Stimulated activated CD8-positive, alpha-beta memory T cell treated with anti-CD3 and anti-CD28 coated beads, Interleukin-12 subunit alpha, Interleukin-12 subunit beta, amount 100 ng/mL, for 24 hours (primary cell): ENCODE results near the gene ESRP2.

Experiments
- DNase-seq: peaks from one replicate; pipeline ENCODE4 v3.0.0-alpha.2; 2020; ENCODE audit errors: extremely low read depth

The ESRP2 gene

DNA sequence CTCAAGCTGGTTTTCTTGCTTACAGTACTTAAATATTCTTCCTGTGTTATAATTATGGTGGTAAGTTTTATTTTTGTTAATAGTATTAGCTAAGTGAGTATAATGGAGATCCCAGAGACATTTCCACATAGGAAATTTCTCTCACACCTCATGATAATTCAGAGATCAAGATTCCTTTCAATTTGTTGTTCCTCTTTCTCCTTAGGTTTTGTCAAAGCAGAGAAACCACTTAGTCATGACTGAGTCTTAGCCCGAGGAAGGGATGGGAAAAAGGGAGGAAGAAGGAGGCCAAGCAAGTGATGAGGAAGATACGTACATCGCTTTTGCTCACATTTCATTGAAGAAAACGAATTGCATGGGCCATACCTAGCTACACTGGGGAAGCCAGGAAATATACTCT, 18.4 kb downstream of the ESRP2 start:
- no peak for DNase-seq

GRCh38 chr16:68216240-68216639, 19.7 kb downstream of the ESRP2 start:
- no peak for DNase-seq

GRCh38 chr16:68215302-68215701, 20.6 kb downstream of the ESRP2 start:
- DNase-seq: no peak

DNA sequence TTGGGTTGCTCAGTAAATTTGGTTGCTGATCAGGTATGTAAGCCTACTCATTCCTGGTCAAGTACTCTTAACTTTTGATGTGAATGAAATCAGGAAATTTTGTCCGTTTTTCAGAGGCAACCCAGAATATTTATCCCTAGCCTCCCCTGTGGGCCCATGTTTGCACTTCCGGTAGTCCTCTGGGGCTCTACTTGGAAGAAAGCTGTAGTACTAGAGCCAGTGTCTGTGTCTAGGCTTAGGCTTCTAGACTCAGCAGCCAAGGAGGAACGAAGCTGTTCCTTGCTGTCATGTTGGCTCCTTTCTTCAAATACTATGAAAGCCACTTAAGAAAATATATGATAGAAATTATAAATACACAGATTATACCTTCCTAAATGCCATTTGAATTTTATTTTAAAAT, 21.2 kb downstream of the ESRP2 start:
- DNase-seq: no peak

DNA sequence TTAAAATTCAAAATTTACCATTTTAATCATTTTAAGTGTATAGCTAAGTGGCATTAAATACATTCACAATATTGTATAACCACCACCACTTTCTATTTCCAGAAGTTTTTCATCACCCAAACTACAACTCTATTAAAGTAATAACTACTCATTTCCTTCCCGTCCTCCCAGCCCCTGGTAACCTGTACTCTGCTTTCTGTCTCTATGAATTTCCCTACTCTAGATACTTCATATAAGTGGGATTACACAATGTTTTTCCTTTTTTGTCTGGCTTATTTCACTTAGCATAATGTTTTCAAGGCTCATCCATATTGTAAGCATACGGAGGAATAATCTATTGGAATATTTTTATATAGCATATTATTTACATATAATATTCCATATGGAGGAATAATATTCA, 29.7 kb downstream of the ESRP2 start:
- no peak for DNase-seq

- no peak for DNase-seq
These were observed 33.8 kb downstream of the ESRP2 start for GRCh38 chr16:68202091-68202519.

GRCh38 chr16:68200088-68200783, 35.7 kb downstream of the ESRP2 start:
- no peak for DNase-seq

DNA sequence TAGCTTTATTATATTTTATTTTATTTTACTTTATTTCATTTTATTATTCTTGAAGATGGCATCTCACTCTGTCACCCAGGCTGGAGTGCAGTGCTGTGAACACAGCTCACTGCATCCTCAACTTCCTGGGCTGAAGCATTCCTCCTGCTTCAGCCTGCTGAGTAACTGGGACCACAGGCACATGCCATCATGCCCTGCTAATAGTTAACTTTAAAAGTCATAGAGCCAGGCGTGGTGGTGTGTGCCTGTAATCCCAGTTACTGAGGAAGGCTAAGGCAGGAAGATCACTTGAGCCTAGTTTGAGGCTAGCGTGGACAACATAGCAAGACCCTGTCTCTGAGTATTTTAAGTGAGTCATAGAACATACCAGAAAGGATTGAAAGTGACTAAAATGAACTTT, 38.7 kb downstream of the ESRP2 start:
- DNase-seq: no peak

- DNase-seq: no peak
These were observed 41.7 kb downstream of the ESRP2 start for GRCh38 chr16:68194251-68194650.

- no peak for DNase-seq
These were observed 45.0 kb downstream of the ESRP2 start for GRCh38 chr16:68190736-68191510.

- DNase-seq: no peak
These were observed 45.8 kb downstream of the ESRP2 start for GRCh38 chr16:68190081-68190480.

- no peak for DNase-seq
These were observed 47.8 kb downstream of the ESRP2 start for GRCh38 chr16:68188170-68188569.

DNA sequence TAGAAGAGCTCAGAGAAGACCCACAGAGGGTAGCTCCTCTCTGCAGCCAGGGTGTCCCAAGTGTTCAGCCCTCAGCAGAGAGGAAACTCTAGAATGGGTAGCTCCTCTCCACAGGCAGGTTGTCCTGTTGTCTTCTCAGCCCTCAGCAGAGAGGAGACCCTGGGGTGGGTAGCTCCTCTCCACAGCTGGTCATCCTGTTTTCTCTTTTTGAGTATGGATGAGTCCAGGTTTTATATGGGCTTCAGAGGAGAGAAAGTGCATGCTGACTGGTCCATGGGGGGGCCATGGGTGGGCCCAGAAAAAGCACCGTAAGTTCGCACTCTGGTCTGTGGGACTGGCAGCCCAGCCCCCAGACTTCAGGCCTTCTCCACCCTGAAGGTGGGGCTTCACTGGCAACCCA, 48.4 kb downstream of the ESRP2 start:
- DNase-seq: no peak

DNA sequence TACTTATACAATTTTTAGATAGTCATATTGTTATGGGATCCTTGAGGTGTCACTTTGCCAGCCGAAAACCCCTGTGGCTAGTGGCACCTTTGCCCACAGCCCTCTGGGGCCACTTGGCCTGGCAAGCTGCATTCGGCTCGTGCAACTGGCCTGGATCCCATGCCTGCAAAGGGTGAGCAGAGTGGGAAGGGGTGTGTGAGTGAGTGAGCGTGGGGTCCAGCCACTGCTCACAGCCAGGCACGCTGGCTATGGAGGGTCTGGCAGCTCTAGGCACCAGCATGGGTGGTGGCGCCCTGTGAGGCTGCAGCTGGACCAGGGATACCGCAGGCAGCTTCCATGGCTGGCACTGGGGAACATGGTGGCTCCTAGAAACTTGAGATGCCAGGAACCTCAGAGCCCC, 49.0 kb downstream of the ESRP2 start:
- no peak for DNase-seq

GRCh38 chr16:68183046-68183445, 52.9 kb downstream of the ESRP2 start:
- no peak for DNase-seq

DNA sequence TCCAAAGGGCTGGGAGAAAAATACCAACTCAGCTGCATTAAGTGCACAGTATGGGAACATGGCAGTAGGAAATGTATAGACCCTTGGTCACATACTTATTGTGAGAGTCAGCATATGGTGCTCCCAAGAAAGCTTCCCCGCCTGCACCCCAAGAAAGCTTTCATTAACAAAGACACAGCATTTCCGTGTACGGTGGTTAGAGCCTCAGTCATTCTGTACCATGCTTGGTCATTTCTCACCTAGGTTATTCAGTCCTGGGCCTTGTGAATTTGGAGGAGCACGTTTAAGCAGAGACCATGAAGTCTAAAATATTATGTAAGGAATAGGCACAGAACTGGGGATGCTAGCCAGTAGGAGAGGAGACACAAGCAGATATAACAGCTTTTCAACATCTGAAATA, 56.1 kb downstream of the ESRP2 start:
- no peak for DNase-seq

- DNase-seq: no peak
These were observed 56.6 kb downstream of the ESRP2 start for GRCh38 chr16:68179196-68179795.
